Caco-2 (cell line): ENCODE data around the gene GRM2. TPM values are rescaled to one million over a fixed set of nuclear protein-coding genes. Genes with fewer than 3 reads are reported as not detected.

Experiments used
- BruUV-seq: library from RNA; stranded (reverse); fragments of 400-500 nt; replicated peaks from 2 replicates; lab custom pipeline; 2021; lab: Mats Ljungman, UMichigan
- CTCF ChIA-PET: fragments of 300-600 bp; sonication (Branson Sonifier 250); formaldehyde crosslinking; loops from one replicate; lab custom pipeline; 2022; ENCODE audit warnings: antibody characterized with exemption; lab: Charles Lee
- POLR2A ChIA-PET: fragments of 300-600 bp; sonication (Branson Sonifier 250); formaldehyde crosslinking; loops from one replicate; lab custom pipeline; 2022; ENCODE audit warnings: antibody characterized with exemption; lab: Charles Lee
- DNase-seq, 2 experiments: peaks; one replicate each; pipeline versions ENCODE4 v3.0.0 to v3.0.0-alpha.2; 2020 to 2022
- H3K27me3 ChIP-seq: replicated peaks from 2 replicates; pipeline ENCODE4 v1.6.0; 2011; ENCODE audit warnings: low read length; ENCODE audit not compliant: control insufficient read depth, insufficient read depth
- H3K36me3 ChIP-seq: 2 replicates; pipeline ENCODE4 v1.5.1; 2011; ENCODE audit warnings: low read length; ENCODE audit not compliant: control insufficient read depth, insufficient read depth
- H3K4me1 ChIP-seq: fragments of 250-450 bp; sonication (Bioruptor Pico); 2 replicates; pipeline ENCODE4 v1.5.1; 2020; ENCODE audit warnings: mild to moderate bottlenecking
- H3K4me3 ChIP-seq: 2 replicates; pipeline ENCODE4 v1.5.1; 2011; ENCODE audit warnings: low read depth, mild to moderate bottlenecking, control low read depth, low read length
- H3K9me3 ChIP-seq: fragments of 250-450 bp; sonication (Bioruptor Pico); 2 replicates; pipeline ENCODE4 v1.5.1; 2020; ENCODE audit warnings: mild to moderate bottlenecking, moderate library complexity
- H3K27ac Mint-ChIP-seq: one replicate; pipeline ENCODE4 v1.8.0; 2022; ENCODE audit warnings: mixed read lengths; ENCODE audit not compliant: unreplicated experiment
- H3K27me3 Mint-ChIP-seq: one replicate; pipeline ENCODE4 v1.8.0; 2022; ENCODE audit warnings: mixed read lengths; ENCODE audit not compliant: insufficient read depth, unreplicated experiment
- H3K36me3 Mint-ChIP-seq: one replicate; pipeline ENCODE4 v1.8.0; 2022; ENCODE audit warnings: mild to moderate bottlenecking, mixed read lengths; ENCODE audit not compliant: insufficient read depth, unreplicated experiment
- H3K4me1 Mint-ChIP-seq: one replicate; pipeline ENCODE4 v1.8.0; 2022; ENCODE audit warnings: low read depth, mixed read lengths; ENCODE audit not compliant: unreplicated experiment
- H3K4me3 Mint-ChIP-seq: one replicate; pipeline ENCODE4 v1.8.0; 2022; ENCODE audit warnings: mild to moderate bottlenecking, moderate library complexity, mixed read lengths; ENCODE audit not compliant: unreplicated experiment
- H3K9me3 Mint-ChIP-seq: one replicate; pipeline ENCODE4 v1.8.0; 2022; ENCODE audit warnings: mixed read lengths; ENCODE audit not compliant: unreplicated experiment
- intact Hi-C: fragments of 100-400 bp; cut with micrococcal nuclease; formaldehyde crosslinking; loops from one replicate; pipeline ENCODE4 v1.10.0; 2022; ENCODE audit not compliant: unreplicated experiment
- total RNA-seq: library from RNA; stranded (reverse); gene quantifications from 2 replicates; pipeline ENCODE4 v1.2.3, GENCODE V29; 2022
- TF ChIP-seq, protein P1 (sequence below), 2 experiments: fragments of 200-600 bp in 1 of 2; IDR thresholded peaks; 1 replicate in 1 of 2; 2 replicates in 1 of 2; pipeline versions ENCODE4 v1.5.1 to v1.8.0; 2011 to 2022; ENCODE audit warnings: antibody characterized with exemption in 1 of 2, control low read depth in 1 of 2, inconsistent platforms in 1 of 2, low read depth in 1 of 2, low read length in 1 of 2, mild to moderate bottlenecking in 1 of 2, moderate library complexity in 1 of 2; ENCODE audit not compliant: insufficient read depth in 1 of 2, severe bottlenecking in 1 of 2, unreplicated experiment in 1 of 2

Gene GRM2
- total RNA-seq, 1 experiment from 2014 or later: 0.14 TPM

DNA sequence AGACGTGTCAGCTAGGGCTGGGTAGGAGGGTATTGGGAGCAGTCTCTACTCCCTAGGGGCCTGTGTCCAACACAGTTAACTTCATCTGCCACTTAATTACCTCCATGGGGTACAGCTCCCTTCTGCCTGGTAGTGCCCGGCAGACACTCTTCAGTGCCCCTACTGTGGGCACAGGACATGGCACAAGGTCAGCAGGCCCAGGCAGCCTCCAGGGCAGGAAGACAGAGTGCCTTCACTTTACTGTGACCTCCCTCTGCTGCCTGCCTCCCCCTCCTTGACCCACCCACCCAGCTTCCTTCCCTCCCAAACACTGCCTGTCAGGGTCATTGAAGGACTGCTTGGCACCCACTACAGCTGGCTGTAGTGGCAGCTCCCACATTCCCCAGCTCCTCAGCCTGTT, 6.5 kb upstream of the GRM2 start:
- Histone ChIP-seq H3K4me3 (no peak overlapping the region), H3K27me3 (no peaks in the 10 kb centered on the region), H3K36me3 (no peaks in the 10 kb centered on the region), H3K9me3 (no peaks in the 10 kb centered on the region), H3K4me1 (no peaks in the 10 kb centered on the region)
- ChIA-PET POLR2A (no interaction called here), CTCF (no interaction called here)
- BruUV-seq: no TSS peak
- H3K9me3 Mint-ChIP-seq: no peaks in the 10 kb centered on the region
- H3K27ac Mint-ChIP-seq: no peak overlapping the region
- no peak overlapping the region for H3K4me3 Mint-ChIP-seq
- no peaks in the 10 kb centered on the region for H3K27me3 Mint-ChIP-seq
- intact Hi-C loops: no loop called here
- H3K36me3 Mint-ChIP-seq: no peaks in the 10 kb centered on the region
- TF ChIP-seq, protein P1, sequence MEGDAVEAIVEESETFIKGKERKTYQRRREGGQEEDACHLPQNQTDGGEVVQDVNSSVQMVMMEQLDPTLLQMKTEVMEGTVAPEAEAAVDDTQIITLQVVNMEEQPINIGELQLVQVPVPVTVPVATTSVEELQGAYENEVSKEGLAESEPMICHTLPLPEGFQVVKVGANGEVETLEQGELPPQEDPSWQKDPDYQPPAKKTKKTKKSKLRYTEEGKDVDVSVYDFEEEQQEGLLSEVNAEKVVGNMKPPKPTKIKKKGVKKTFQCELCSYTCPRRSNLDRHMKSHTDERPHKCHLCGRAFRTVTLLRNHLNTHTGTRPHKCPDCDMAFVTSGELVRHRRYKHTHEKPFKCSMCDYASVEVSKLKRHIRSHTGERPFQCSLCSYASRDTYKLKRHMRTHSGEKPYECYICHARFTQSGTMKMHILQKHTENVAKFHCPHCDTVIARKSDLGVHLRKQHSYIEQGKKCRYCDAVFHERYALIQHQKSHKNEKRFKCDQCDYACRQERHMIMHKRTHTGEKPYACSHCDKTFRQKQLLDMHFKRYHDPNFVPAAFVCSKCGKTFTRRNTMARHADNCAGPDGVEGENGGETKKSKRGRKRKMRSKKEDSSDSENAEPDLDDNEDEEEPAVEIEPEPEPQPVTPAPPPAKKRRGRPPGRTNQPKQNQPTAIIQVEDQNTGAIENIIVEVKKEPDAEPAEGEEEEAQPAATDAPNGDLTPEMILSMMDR (IDR thresholded peaks at IDR 0.05; ENCODE audit: insufficient read depth in 1 of 2, low read depth in 1 of 2, low read length in 1 of 2, severe bottlenecking in 1 of 2, unreplicated experiment in 1 of 2): no peak
- H3K4me1 Mint-ChIP-seq: no peaks in the 10 kb centered on the region
- DNase-seq: no peak

DNA sequence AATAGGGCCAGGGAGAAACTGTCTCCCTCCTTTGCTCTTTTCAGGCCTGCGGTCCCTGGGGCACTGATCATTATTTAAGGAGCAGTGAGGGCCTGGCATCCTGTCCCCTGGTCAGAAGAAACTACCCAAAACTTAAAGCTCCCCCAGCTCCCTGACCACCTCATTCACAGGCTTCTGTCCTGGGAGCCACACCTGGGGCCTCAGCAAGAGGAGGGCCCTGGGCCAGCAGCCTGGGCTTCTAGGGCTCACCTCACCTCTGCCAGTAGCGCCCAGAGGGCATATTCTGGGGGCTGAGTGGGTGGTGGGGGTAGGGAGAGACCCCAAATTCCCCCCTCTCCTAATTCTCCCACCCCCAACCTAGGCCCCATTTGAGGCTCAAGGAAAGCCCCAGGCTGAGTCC, 4.7 kb upstream of the GRM2 start:
- DNase-seq: no peak
- ChIA-PET POLR2A (no interaction called here), CTCF (no interaction called here)
- Histone ChIP-seq H3K9me3 (no peaks in the 10 kb centered on the region), H3K4me1 (no peaks in the 10 kb centered on the region), H3K36me3 (no peaks in the 10 kb centered on the region), H3K4me3 (no peak overlapping the region), H3K27me3 (no peaks in the 10 kb centered on the region)
- TF ChIP-seq, protein P1 (IDR thresholded peaks at IDR 0.05; ENCODE audit: insufficient read depth in 1 of 2, low read depth in 1 of 2, low read length in 1 of 2, severe bottlenecking in 1 of 2, unreplicated experiment in 1 of 2): no peak
- H3K4me1 Mint-ChIP-seq: peaks cover 2% of the 10 kb centered on the region
- H3K4me3 Mint-ChIP-seq: no peak overlapping the region
- peaks cover 8% of the 10 kb centered on the region for H3K36me3 Mint-ChIP-seq
- no TSS peak for BruUV-seq
- intact Hi-C loops: no loop called here
- no peaks in the 10 kb centered on the region for H3K9me3 Mint-ChIP-seq
- H3K27ac Mint-ChIP-seq: no peak overlapping the region
- H3K27me3 Mint-ChIP-seq: no peaks in the 10 kb centered on the region

DNA sequence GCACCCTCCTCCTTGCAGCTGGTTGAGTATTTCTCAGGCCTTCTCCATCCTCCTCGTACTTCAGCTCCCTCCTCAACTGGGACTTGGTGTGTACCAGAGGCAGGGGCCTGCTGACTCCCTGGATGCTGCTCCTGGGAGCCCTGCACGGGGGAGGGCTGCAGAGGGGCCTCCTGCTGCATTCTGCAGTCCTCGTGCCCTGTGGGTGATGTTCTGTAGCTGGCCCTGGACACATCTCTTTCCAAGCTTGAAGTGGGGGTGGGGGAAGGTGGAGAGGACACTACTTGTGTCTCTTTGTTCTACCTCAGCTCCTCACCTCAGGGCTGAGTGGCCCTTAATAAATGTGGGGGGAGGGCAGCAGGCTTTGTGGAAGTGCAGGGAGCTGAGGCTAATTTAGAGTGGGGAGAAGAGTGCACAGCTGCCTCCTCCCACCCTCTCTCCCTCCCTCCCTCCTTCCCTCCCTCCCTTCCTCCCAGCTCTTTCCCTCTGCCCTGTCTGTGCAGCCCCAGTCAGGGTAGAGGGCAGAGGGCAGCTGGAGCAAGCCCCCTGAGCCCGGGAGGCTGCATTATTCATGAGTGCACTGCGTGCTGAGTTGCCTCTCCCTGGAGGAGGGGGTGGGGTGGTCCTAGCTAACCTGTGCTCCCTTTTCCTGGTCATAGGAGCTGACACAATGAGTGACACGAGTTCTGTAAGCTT, 3.7 kb upstream of the GRM2 start:
- BruUV-seq: no TSS peak
- Histone ChIP-seq H3K9me3 (no peaks in the 10 kb centered on the region), H3K27me3 (no peaks in the 10 kb centered on the region), H3K4me3 (no peak overlapping the region), H3K4me1 (no peaks in the 10 kb centered on the region), H3K36me3 (no peaks in the 10 kb centered on the region)
- ChIA-PET POLR2A (no interaction called here), CTCF (interaction anchor here (0.5 to 0.9 kb wide), 2 partner anchors 16 to 599 kb away, joined by 5 to 6 read pairs; no protein-coding TSS in a partner anchor)
- Mint-ChIP-seq H3K36me3 (peaks cover 17% of the 10 kb centered on the region), H3K4me3 (no peak overlapping the region), H3K27me3 (peaks cover 6% of the 10 kb centered on the region), H3K9me3 (no peaks in the 10 kb centered on the region), H3K27ac (no peak overlapping the region), H3K4me1 (peaks cover 8% of the 10 kb centered on the region)
- intact Hi-C loops: no loop called here
- DNase-seq: no peak
- TF ChIP-seq, protein P1 (IDR thresholded peaks at IDR 0.05; ENCODE audit: insufficient read depth in 1 of 2, low read depth in 1 of 2, low read length in 1 of 2, severe bottlenecking in 1 of 2, unreplicated experiment in 1 of 2): no peak
